ENCODE results near the gene FYB2. TPM values are rescaled to one million over a fixed set of nuclear protein-coding genes. Genes with fewer than 3 reads are reported as not detected.

The FYB2 gene
- total RNA-seq, 2 donors from 2014 or later, result not detected

DNA sequence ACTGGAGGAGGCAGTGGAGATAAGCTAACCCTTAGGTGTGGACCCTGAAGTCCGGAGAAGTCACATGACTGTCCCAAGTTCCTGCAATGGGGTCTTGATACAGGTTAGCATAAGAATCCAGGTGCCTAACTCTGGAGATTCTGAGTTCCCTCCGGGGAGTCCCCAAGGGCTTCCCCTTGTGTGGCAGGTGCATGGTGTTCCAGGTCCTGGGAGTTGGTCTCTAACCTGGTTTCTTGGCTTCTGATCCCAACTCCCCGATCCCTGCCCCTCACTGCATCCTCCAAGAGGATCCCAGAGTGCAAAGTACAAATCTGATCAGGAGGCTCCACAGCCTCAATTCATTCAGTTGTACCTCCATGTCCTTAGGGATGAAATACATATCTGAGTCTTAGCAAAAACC lies 26.1 kb upstream of the FYB2 start:
- no peaks in the 10 kb centered on the region for H3K36me3 Mint-ChIP-seq (ENCODE audit: low read depth)
- no peak overlapping the region for H3K4me3 Mint-ChIP-seq
- peaks cover 20% of the 10 kb centered on the region for H3K27me3 Mint-ChIP-seq
- no peaks in the 10 kb centered on the region for H3K9me3 Mint-ChIP-seq
- H3K4me1 Mint-ChIP-seq, result no peaks in the 10 kb centered on the region
- no peak overlapping the region for H3K27ac Mint-ChIP-seq
- ATAC-seq (replicated peaks), result no peak

DNA sequence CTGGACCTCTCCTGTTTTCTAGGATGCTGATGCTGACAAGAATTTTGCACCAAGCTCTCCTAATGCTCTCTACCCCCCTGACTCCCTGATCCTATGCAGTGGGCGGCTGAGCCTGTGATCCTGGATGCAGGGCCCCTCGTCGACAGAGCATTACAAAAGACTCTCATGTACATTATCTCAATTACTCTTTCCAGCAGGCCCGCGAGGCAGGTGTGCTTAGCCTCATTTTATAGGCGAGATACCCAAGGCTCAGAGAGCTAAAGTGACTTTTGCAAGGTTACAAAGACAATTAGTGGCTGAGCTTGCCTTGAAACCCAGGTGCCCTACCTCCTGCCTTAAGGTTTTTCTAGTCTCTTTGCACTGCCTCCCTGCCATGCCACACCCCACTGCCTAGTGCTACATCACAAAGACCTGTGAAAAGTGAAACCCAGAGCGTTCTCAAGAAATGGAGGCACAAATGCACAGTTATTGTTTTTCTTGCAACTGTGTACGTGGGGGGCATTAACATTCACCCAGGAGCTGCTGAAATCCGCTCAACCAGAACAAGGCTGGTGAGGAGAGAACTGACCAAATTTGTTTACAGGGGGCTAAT lies 25.4 kb upstream of the FYB2 start:
- Mint-ChIP-seq H3K36me3 (ENCODE audit: low read depth) (no peaks in the 10 kb centered on the region), H3K27ac (no peak overlapping the region), H3K4me3 (no peak overlapping the region), H3K9me3 (no peaks in the 10 kb centered on the region), H3K27me3 (peaks cover 22% of the 10 kb centered on the region), H3K4me1 (no peaks in the 10 kb centered on the region)
- no peak for ATAC-seq (replicated peaks)

DNA sequence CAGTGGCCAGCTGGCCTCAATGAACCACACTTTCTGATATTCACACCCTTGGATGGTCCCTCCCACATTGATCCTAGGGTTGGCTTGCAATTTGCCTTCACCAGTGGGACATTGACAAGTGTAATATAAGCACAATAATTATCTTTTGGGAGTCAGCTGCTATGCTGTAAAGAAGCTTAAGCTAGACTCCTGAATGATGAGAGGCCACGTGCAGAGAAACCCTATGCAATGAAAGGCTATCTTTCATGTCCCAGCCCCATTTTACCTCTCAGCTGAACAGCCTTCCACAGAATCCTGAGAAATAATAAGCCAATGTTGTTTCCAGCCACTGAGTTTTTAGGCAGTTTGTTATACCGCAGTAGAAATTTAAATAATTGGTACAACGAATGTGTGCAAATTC lies 24.3 kb upstream of the FYB2 start:
- no peaks in the 10 kb centered on the region for H3K9me3 Mint-ChIP-seq
- no peaks in the 10 kb centered on the region for H3K4me1 Mint-ChIP-seq
- ATAC-seq (replicated peaks), result no peak
- H3K27ac Mint-ChIP-seq, result no peak overlapping the region
- H3K4me3 Mint-ChIP-seq, result no peak overlapping the region
- peaks cover 28% of the 10 kb centered on the region for H3K27me3 Mint-ChIP-seq
- no peaks in the 10 kb centered on the region for H3K36me3 Mint-ChIP-seq (ENCODE audit: low read depth)

DNA sequence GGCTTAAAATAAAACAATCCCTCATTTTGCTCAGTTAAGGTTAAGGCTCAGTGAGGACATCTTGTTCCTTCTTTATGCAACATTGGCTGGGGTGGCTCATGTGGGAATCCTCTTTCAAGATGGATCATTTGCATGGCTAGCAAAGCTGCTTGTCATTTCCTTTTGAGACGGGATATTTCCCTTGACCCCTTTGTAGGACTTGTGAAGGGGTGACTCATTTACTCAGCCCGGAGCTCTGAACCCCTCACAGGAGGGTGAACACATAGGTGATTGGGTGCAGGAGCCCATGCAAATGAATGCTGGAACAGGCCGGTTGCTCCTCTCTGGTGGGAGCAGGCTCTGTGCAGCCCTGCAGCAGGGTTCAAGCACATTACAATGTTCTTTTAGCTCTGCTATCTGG lies 19.6 kb upstream of the FYB2 start:
- H3K4me3 Mint-ChIP-seq, result no peak overlapping the region
- H3K4me1 Mint-ChIP-seq, result no peaks in the 10 kb centered on the region
- H3K27me3 Mint-ChIP-seq, result peaks cover 13% of the 10 kb centered on the region
- ATAC-seq (replicated peaks), result no peak
- no peak overlapping the region for H3K27ac Mint-ChIP-seq
- H3K9me3 Mint-ChIP-seq, result no peaks in the 10 kb centered on the region
- no peaks in the 10 kb centered on the region for H3K36me3 Mint-ChIP-seq (ENCODE audit: low read depth)

DNA sequence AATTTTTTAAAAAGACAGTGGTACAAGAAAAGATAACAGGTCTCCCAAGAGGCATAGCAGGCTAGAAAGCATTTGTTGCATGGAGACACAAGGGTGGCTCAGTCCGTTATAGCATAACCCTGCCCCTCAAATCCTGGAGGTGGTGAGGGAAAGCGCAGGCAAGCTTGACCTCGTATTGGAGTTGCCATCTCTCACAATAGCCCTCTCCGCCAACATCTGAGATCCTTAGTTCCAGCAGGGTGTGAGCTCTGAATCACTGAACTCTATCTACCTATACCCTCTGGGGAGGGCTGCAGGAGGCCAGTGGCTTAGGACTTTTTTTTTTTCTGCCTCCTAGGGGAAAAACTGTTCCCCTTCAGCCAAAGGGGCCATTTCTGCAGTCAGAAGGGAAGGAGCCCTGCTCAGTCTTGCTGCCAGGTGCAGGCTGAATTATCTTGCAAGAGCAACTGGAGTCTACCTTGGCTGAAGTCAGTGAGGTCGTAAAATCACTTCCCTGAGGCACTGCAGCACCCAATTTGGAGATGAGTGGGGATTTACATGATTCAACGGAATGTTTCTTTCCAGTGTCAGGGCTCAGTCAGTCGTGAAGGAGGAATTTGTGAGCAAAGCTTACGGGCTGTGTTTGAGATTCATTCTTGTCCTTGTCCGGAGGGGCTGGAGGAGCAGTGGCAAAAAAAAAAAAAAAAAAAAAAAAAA lies 18.2 kb upstream of the FYB2 start:
- no peaks in the 10 kb centered on the region for H3K9me3 Mint-ChIP-seq
- ATAC-seq (replicated peaks), result no peak
- H3K4me3 Mint-ChIP-seq, result no peak overlapping the region

DNA sequence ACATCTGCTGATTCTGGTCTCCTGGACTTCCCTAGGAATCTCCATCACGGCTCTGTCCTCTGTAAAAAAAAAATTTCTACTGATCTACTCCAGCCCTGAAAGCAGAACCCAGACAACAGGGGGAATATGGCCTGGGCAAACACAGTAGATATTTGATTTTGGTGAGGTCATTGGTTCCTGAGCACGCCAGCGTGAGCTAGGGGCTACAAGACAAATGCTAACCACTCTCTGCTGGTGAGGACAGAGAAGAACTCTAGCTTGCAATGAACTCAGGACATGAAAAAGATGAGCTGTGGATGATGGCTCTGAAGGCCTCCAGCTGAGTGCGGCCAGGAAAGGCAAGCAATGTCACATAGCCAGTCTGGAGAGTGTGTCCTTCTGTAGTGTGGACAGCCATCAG lies 17.2 kb upstream of the FYB2 start:
- Mint-ChIP-seq H3K4me3 (no peak overlapping the region), H3K9me3 (no peaks in the 10 kb centered on the region), H3K27ac (no peak overlapping the region), H3K27me3 (peaks cover 16% of the 10 kb centered on the region), H3K36me3 (ENCODE audit: low read depth) (no peaks in the 10 kb centered on the region), H3K4me1 (no peaks in the 10 kb centered on the region)
- no peak for ATAC-seq (replicated peaks)

More for the DNA sequence above, 18.2 kb upstream of the FYB2 start:
- Mint-ChIP-seq H3K27ac (no peak overlapping the region), H3K36me3 (ENCODE audit: low read depth) (no peaks in the 10 kb centered on the region), H3K4me1 (no peaks in the 10 kb centered on the region), H3K27me3 (peaks cover 13% of the 10 kb centered on the region)

DNA sequence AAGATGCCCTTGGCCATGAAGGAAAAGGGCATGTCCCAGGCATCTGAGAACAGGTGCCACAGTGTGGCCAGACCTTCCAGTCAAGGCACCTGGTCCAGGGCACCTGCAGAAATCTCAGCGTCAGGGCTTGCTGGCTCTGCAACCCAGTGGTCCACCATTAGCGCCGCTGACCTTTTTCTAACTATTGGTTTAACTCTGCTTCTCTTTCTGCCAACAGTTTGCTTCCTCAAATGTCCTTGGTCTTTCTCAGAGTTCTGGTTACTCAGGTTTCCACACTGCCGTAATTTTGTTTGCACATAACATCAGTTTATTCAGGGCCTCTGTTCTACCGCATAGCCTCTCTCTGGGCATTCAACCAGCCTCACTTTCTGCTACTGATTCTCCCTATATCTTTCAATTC lies 16.5 kb upstream of the FYB2 start:
- ATAC-seq (replicated peaks), result no peak

DNA sequence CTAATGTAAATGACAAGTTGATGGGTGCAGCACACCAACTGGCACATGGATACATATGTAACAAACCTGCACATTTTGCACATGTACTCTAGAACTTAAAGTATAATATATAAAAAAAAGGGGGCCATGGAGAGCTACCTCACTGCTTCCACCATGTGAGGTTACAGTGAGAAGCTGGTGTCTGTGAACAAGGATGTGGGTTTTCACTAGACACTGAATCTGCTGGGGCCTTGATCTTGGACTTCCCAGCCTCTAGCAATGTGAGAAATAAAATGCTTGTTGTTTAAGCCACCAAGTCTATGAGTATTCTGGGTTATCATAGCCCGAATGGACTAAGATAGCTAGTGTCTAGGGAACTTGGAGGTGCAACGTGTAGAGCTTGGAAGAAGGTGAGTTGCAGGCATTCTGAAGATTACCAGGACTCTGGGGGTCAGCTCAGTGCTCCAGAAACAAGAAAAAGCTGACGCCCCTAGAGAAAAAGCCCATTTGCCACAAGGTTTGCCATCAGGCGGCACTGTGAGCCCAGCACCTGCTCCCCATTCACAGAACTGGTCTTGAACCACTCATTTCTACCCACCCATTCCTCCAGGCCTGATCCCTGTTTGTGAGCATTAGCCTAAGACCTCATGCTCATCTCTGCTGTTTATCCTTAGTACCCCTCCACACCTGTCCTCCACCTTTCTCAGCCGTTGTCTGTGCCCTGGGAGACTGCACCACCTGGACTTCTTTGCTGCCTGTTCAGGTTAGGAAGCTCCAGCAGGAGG lies 15.1 kb upstream of the FYB2 start:
- Mint-ChIP-seq H3K4me1 (no peaks in the 10 kb centered on the region), H3K27me3 (peaks cover 17% of the 10 kb centered on the region), H3K27ac (no peak overlapping the region), H3K36me3 (ENCODE audit: low read depth) (no peaks in the 10 kb centered on the region), H3K4me3 (no peak overlapping the region), H3K9me3 (no peaks in the 10 kb centered on the region)
- no peak for ATAC-seq (replicated peaks)

More for the DNA sequence above, 16.5 kb upstream of the FYB2 start:
- Mint-ChIP-seq H3K27ac (no peak overlapping the region), H3K36me3 (ENCODE audit: low read depth) (no peaks in the 10 kb centered on the region), H3K4me3 (no peak overlapping the region), H3K4me1 (no peaks in the 10 kb centered on the region), H3K27me3 (peaks cover 19% of the 10 kb centered on the region), H3K9me3 (no peaks in the 10 kb centered on the region)

DNA sequence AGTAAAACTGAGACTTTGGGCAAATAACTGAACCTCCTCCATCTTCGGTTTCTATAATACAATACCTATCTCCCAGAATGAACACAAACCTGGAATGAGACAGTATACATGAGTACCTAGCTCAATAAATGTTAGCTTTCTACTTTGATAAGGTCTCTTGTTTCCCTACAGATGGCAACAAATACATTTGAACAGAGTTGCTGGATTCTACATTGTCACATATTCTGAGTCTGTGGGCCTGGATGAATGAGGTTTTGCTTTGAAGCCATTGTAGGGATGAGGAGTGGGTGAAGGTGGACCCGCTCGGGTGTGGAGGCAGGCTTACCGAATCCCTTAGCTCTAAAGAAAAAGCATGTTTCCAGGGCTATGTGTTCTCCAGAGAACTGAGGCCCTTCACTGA lies 13.9 kb upstream of the FYB2 start:
- no peak for ATAC-seq (replicated peaks)
- Mint-ChIP-seq H3K9me3 (no peaks in the 10 kb centered on the region), H3K4me1 (no peaks in the 10 kb centered on the region), H3K4me3 (no peak overlapping the region), H3K27me3 (peaks cover 20% of the 10 kb centered on the region), H3K27ac (no peak overlapping the region), H3K36me3 (ENCODE audit: low read depth) (no peaks in the 10 kb centered on the region)

DNA sequence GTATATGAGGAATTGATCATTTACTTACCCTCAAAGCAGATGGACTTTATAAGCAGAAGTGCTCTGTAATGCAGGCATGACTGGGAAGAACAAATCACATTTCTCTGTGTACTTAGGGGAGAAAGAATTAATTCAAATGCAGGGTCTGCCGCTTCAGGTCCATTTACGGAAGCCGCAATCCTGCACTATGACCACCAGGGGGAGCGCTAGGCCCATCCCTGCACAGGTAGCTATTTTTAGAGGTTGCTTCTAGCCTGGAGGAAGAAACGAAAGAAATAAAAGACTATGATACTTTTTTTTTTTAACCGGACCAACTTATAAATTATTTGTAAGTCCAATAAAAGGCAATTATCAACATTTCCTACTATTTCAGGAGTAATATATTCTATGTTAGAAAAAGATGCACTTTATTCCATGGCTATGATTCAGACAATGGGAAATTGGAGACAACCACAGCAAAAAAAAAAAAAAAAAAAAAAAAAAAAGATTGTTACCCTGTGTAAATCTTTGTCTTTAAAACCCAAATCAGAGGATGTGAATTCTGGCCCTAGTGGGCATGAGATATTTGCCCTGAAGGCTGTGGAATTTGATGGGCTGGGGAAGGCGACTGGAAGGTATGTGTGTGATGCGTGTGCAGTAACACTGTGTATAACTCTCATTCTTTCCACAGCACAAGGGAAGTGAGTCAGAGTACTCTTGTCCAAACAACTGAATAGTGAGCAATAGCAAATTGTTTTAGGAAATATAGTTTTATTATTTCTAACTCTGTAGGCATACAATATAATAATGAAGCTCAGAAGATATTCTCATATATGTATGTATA lies 12.9 kb upstream of the FYB2 start:
- no peak overlapping the region for H3K4me3 Mint-ChIP-seq
- no peaks in the 10 kb centered on the region for H3K36me3 Mint-ChIP-seq (ENCODE audit: low read depth)
- peak; percentile 58 for ATAC-seq (replicated peaks)
- peaks cover 24% of the 10 kb centered on the region for H3K27me3 Mint-ChIP-seq
- H3K9me3 Mint-ChIP-seq, result no peaks in the 10 kb centered on the region
- H3K27ac Mint-ChIP-seq, result no peak overlapping the region
- H3K4me1 Mint-ChIP-seq, result no peaks in the 10 kb centered on the region

DNA sequence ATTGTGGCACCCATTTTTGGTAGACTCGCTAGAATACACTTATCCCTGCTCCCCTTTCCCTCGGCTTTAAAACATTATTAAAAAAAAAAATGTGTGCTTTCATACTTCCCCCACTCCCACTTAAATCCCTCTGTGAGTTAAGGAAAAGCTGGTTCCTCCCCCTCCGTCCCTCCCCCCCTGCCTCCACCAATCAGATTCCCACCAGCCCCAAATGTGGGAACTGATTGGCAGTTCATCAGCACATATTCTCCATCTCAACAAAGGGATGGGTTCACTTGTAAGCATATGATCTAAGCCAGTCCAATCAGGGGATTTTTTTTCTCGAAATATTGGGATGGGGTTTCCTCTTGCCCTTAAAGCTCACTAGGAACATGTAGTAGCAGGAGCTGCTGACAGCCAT lies 10.8 kb upstream of the FYB2 start:
- ATAC-seq (replicated peaks), result no peak
- H3K4me3 Mint-ChIP-seq, result no peak overlapping the region

DNA sequence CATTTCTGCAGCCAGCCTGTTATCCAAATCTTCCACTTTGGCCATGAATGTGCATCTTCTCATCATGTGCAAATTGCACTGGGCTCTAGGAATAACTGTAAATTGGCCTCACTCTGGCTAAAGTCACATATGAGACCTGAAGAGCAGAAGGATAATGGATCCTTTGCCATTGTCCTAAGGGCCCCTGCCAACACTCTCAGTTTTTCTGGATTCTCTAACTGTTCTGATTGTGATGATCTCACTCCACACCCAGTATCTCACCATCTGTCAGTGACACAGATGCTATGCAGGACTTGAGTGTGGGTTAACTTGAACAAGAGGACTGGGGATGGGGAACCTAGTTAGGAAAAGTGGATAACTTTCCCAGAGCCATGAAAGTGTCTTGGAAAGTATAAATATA lies 8.5 kb upstream of the FYB2 start:
- Mint-ChIP-seq H3K27me3 (peaks cover 38% of the 10 kb centered on the region), H3K4me1 (no peaks in the 10 kb centered on the region), H3K36me3 (ENCODE audit: low read depth) (no peaks in the 10 kb centered on the region), H3K27ac (no peak overlapping the region), H3K4me3 (no peak overlapping the region), H3K9me3 (no peaks in the 10 kb centered on the region)
- no peak for ATAC-seq (replicated peaks)

More for the DNA sequence above, 10.8 kb upstream of the FYB2 start:
- H3K9me3 Mint-ChIP-seq, result no peaks in the 10 kb centered on the region
- no peaks in the 10 kb centered on the region for H3K36me3 Mint-ChIP-seq (ENCODE audit: low read depth)
- H3K27ac Mint-ChIP-seq, result no peak overlapping the region
- H3K4me1 Mint-ChIP-seq, result no peaks in the 10 kb centered on the region
- H3K27me3 Mint-ChIP-seq, result peaks cover 32% of the 10 kb centered on the region

DNA sequence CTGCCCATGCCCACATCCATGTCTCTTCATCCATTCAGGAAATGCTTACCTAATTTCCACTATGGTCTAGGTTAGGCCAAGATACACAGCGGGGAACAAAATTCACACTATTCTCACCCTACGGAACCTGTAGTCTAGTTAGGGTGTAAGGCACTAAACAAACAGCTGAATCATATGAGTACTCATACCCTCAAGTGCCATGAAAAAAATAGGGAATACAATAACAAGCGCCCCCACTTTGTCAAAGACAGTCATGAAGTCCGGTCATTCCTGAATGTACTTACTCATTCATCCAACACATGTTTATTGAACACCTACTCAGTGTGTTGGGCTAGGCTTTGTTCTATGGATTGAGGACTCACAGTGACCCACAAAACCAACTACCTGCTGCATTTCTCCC lies 6.2 kb upstream of the FYB2 start:
- Mint-ChIP-seq H3K27ac (no peak overlapping the region), H3K9me3 (no peaks in the 10 kb centered on the region), H3K36me3 (ENCODE audit: low read depth) (no peaks in the 10 kb centered on the region), H3K27me3 (peaks cover 34% of the 10 kb centered on the region), H3K4me3 (no peak overlapping the region), H3K4me1 (no peaks in the 10 kb centered on the region)
- no peak for ATAC-seq (replicated peaks)

DNA sequence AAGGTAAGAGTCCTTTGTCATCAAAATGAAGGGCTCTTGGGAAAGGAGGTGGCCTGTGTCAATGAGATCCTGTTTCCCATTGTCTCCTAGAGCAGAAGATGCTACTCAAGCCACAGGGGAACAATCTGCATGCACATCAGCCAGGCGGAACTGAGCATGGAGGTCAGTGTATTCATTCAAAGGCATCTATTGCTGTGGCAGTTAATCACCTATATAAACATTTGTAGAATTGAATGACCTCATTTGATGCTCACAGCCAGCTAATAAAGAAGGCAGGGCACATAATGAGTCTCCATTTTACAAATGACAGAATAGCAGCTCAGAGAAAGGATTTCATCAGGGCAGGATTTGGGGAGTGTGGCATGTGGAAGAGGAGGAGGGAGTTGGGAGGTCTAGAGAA lies 5.7 kb upstream of the FYB2 start:
- Mint-ChIP-seq H3K36me3 (ENCODE audit: low read depth) (no peaks in the 10 kb centered on the region), H3K9me3 (no peaks in the 10 kb centered on the region), H3K4me3 (no peak overlapping the region), H3K27me3 (peaks cover 34% of the 10 kb centered on the region), H3K4me1 (no peaks in the 10 kb centered on the region), H3K27ac (no peak overlapping the region)
- no peak for ATAC-seq (replicated peaks)

All from activated T-helper 17 cell treated with anti-CD3 and anti-CD28 coated beads, Interleukin-2, amount 50 U/mL, for 72 hours (primary cell).